Mesangial cell (primary cell): ENCODE measurements around the gene KRTAP5-11. TPM values are rescaled to one million over a fixed set of nuclear protein-coding genes. Genes with fewer than 3 reads are reported as not detected.

ENCODE experiments used
- total RNA-seq: library from RNA; depleted of rRNA; stranded (reverse); fragments of >200 nt; gene quantifications from 2 replicates; pipeline ENCODE4 v1.2.3, GENCODE V29; 2015

The KRTAP5-11 gene, protein sequence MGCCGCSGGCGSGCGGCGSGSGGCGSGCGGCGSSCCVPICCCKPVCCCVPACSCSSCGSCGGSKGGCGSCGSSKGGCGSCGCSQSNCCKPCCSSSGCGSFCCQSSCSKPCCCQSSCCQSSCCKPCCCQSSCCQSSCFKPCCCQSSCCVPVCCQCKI
- not detected in 2 replicates for total RNA-seq

DNA sequence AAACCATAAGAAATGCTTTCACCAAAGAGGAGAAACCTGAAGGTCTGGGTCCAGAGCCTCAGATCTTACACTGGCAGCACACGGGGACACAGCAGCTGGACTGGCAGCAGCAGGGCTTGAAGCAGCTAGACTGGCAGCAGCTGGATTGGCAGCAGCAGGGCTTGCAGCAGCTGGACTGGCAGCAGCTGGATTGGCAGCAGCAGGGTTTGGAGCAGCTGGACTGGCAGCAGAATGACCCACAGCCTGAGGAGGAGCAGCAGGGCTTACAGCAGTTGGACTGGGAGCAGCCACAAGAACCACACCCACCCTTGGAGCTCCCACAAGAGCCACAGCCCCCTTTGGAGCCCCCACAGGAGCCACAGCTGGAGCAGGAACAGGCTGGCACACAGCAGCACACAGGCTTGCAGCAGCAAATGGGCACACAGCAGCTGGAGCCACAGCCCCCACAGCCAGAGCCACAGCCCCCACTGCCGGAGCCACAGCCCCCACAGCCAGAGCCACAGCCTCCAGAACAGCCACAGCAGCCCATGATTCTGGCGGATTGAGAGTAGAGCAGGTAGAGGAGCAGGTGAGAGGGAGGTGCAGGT is at the start of gene KRTAP5-11:
Gene KRTAP5-11, minus strand, starts transcription at position 567 of the 587 bp plus-strand sequence. Its CDS starts 38 bp downstream, at position 529.

DNA sequence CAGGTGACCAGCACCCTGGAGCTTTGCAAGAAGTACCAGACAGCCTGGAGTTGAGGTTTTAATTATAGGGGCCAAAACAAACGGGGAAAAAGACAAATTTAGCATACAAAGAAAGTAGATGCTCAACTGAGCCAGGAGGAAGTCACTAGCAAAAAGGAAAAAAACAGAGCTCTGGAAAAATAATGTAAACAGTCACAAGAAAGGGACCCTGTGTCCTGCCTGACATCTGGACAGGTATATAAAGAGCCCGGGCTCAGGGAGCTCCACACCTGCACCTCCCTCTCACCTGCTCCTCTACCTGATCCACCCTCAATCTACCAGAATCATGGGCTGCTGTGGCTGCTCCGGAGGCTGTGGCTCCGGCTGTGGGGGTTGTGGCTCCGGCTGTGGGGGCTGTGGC is 17.4 kb downstream of the KRTAP5-11 start, which contains the start of gene KRTAP5-10:
Gene KRTAP5-10, plus strand, starts transcription at position 301 of the 400 bp plus-strand sequence. Its CDS starts 25 bp downstream, at position 326.

DNA sequence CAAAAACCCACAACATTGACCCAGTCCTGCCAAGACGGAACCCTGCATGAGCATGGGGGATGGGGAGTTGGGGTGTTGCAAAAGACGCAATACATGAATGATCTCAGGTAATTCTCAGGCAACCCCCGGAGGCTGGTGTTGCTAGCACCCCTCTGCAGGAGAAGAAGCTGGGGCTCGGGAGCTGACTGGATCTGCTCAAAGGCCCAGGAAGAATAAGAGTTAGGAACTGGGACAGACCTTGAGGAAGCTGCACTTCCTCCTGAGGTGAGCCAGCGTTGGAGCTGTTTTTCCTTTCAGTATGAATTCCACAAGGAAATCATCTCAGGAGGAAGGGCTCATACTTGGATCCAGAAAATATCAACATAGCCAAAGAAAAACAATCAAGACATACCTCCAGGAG is 34.6 kb downstream of the KRTAP5-11 start, which contains the start of gene KRTAP5-9:
Gene KRTAP5-9, plus strand, starts transcription at position 301 of the 400 bp plus-strand sequence. CDS start 238 bp downstream, outside the sequence.

DNA sequence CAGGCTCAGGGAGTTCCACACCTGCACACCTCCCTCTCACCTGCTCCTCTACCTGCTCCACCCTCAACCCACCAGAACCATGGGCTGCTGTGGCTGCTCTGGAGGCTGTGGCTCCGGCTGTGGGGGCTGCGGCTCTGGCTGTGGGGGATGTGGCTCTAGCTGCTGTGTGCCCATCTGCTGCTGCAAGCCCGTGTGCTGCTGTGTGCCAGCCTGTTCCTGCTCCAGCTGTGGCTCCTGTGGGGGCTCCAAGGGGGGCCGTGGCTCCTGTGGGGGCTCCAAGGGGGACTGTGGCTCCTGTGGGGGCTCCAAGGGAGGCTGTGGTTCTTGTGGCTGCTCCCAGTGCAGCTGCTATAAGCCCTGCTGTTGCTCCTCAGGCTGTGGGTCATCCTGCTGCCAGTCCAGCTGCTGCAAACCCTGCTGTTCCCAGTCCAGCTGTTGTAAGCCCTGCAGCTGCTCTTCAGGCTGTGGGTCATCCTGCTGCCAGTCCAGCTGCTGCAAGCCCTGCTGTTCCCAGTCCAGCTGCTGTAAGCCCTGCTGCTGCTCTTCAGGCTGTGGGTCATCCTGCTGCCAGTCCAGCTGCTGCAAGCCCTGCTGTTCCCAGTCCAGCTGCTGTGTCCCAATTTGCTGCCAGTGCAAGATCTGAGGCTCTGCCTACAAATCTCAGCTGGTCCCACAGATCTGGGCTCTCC is 44.6 kb downstream of the KRTAP5-11 start, which contains the start of gene KRTAP5-8:
Gene KRTAP5-8, plus strand, starts transcription at position 49 of the 689 bp plus-strand sequence. Its CDS starts 31 bp downstream, at position 80.

Other genes starting within 250 kb of the KRTAP5-11 start
- gene DHCR7, start 134.5 kb downstream of the KRTAP5-11 start, total RNA-seq: 113 and 115 TPM in 2 replicates
- gene NADSYN1, start 129.7 kb downstream of the KRTAP5-11 start, total RNA-seq: 46.3 and 75.6 TPM in 2 replicates
- not detected in 2 replicates for gene KRTAP5-7, start 55.6 kb downstream of the KRTAP5-11 start, total RNA-seq
- gene KRTAP5-8, start 44.9 kb downstream of the KRTAP5-11 start, total RNA-seq: not detected in 2 replicates
- 0.33 TPM in 1 of 2 replicates, not detected in the other for gene KRTAP5-9, start 34.5 kb downstream of the KRTAP5-11 start, total RNA-seq
- gene KRTAP5-10, start 17.3 kb downstream of the KRTAP5-11 start, total RNA-seq: not detected in 2 replicates